GM21619 (cell line): Measurements from ENCODE around the gene TMEM8B.

Experiments used
- ATAC-seq: cut with Tn5 transposase; IDR thresholded peaks from one replicate; pipeline ENCODE4 v1.9.1; 2021; ENCODE audit not compliant: unreplicated experiment

TMEM8B gene

GRCh38 chr9:35829084-35829763 lies at the start of gene TMEM8B:
Gene TMEM8B (plus strand): TSS chr9:35829228. CDS start chr9:35829448, 220 bp downstream.
- ATAC-seq = peak; percentile 69

GRCh38 chr9:35781066-35781465 lies 48.0 kb upstream of the TMEM8B start:
- ATAC-seq = no peak

GRCh38 chr9:35783418-35783817 lies 45.6 kb upstream of the TMEM8B start:
- no peak for ATAC-seq

GRCh38 chr9:35789541-35789940 lies 39.5 kb upstream of the TMEM8B start:
- no peak for ATAC-seq

- no peak for ATAC-seq
Observed at GRCh38 chr9:35790025-35790384, 39.0 kb upstream of the TMEM8B start.

GRCh38 chr9:35790385-35791296 lies 38.4 kb upstream of the TMEM8B start:
- no peak for ATAC-seq

GRCh38 chr9:35791297-35791921 lies 37.6 kb upstream of the TMEM8B start, which contains the start of gene NPR2:
Gene NPR2 (plus strand): TSS chr9:35791591. CDS start chr9:35792409, 818 bp downstream.
- ATAC-seq = no peak

- ATAC-seq = no peak
Observed at GRCh38 chr9:35792024-35792813, 36.8 kb upstream of the TMEM8B start.

GRCh38 chr9:35792826-35793225 lies 36.2 kb upstream of the TMEM8B start:
- ATAC-seq = no peak

- no peak for ATAC-seq
Observed at GRCh38 chr9:35793461-35793860, 35.6 kb upstream of the TMEM8B start.

- no peak for ATAC-seq
Observed at GRCh38 chr9:35795695-35796094, 33.3 kb upstream of the TMEM8B start.

GRCh38 chr9:35797311-35798109 lies 31.5 kb upstream of the TMEM8B start:
- no peak for ATAC-seq

GRCh38 chr9:35798658-35799374 lies 30.2 kb upstream of the TMEM8B start:
- ATAC-seq = no peak

GRCh38 chr9:35800530-35800929 lies 28.5 kb upstream of the TMEM8B start:
- ATAC-seq = no peak

- no peak for ATAC-seq
Observed at GRCh38 chr9:35801328-35802128, 27.5 kb upstream of the TMEM8B start.

- no peak for ATAC-seq
Observed at GRCh38 chr9:35806101-35806500, 22.9 kb upstream of the TMEM8B start.

- ATAC-seq = no peak
Observed at GRCh38 chr9:35808433-35808832, 20.6 kb upstream of the TMEM8B start.

GRCh38 chr9:35810122-35810521 lies 18.9 kb upstream of the TMEM8B start:
- ATAC-seq = no peak
